CD4-positive, alpha-beta T cell treated with Interleukin-12 subunit alpha and Interleukin-12 subunit beta, for 1 hour (primary cell): ENCODE data around the gene MPO.

ENCODE experiments used
- DNase-seq: peaks from one replicate; pipeline ENCODE4 v3.0.0-alpha.2; 2020

The MPO gene

GRCh38 chr17:58262149-58262548 is 18.6 kb downstream of the MPO start:
- no peak for DNase-seq

DNA sequence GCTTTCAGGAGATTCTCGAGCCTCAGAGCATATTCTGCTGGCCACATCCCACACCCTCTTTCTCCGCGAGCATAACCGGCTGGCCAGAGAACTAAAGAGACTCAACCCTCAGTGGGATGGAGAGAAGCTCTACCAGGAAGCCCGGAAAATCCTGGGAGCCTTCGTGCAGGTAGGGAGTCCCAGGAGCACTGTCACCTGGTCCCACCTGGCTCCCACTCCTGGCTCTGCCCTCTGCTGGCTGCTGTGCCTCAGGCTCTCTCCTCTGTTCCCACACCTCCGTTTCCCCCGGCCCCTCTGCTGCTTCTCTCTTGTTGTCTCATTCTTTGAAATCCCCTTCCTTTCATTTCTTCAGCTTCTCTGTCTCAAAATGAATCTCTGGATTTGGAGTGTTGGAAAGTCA is 25.9 kb downstream of the MPO start:
- DNase-seq, result no peak

DNA sequence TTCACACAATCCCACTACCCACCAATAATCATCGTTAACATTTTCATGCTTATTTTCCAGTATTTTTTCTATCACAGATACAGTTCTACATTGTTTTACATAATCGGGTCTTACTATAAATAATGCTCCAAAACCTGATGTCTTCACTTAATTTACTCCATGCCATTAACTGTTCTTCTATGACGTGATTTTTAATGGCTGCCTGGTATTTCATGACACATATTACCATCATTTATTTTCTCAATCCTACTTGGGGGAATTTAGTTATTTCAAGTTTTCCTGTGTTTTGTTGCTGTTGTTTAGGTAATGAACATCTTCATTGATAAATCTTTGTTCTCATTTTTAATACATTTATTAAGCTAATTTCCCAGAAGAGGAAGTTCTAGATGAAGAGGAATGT is 27.7 kb downstream of the MPO start:
- DNase-seq, result no peak

DNA sequence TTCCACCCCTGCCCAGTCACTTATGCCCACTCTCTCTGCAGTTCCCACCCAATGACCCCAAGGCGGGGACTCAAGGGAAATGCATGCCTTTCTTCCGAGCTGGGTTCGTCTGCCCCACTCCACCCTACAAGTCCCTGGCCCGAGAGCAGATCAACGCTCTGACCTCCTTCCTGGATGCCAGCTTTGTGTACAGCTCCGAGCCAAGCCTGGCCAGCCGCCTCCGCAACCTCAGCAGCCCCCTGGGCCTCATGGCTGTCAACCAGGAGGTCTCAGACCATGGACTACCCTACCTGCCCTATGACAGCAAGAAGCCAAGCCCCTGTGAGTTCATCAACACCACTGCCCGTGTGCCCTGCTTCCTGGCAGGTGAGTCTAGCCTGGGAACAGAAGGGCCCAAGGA is 28.6 kb downstream of the MPO start:
- DNase-seq, result no peak

DNA sequence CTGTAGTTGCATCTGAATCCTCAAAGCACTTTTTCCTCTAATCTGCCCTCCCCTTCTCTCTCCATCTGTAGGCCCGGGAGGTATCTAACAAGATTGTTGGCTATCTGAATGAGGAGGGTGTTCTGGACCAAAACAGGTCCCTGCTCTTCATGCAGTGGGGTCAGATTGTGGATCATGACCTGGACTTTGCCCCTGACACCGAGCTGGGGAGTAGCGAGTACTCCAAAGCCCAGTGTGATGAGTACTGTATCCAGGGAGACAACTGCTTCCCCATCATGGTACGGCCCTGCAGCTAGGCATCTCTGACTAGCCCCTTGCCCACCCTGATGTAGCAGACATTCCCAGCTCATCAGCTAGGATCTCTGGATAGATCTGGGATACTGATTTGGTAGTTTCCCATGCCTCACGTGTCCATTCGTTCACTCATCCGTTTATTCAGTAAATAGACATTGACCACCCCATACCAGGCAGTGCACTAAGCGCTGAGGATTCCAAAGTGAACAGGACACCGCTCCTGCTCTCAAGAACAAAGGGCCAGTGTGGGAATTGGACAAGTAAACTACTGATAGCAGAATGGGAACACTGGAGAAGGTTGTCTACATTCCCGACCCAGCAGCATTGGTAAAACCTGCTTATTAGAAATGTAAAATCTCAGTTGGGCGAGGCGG is 30.3 kb downstream of the MPO start:
- no peak for DNase-seq

GRCh38 chr17:58249270-58250133 is 31.2 kb downstream of the MPO start:
- peak; percentile 77 for DNase-seq

- no peak for DNase-seq
Observed at GRCh38 chr17:58248955-58249269, 31.8 kb downstream of the MPO start.

DNA sequence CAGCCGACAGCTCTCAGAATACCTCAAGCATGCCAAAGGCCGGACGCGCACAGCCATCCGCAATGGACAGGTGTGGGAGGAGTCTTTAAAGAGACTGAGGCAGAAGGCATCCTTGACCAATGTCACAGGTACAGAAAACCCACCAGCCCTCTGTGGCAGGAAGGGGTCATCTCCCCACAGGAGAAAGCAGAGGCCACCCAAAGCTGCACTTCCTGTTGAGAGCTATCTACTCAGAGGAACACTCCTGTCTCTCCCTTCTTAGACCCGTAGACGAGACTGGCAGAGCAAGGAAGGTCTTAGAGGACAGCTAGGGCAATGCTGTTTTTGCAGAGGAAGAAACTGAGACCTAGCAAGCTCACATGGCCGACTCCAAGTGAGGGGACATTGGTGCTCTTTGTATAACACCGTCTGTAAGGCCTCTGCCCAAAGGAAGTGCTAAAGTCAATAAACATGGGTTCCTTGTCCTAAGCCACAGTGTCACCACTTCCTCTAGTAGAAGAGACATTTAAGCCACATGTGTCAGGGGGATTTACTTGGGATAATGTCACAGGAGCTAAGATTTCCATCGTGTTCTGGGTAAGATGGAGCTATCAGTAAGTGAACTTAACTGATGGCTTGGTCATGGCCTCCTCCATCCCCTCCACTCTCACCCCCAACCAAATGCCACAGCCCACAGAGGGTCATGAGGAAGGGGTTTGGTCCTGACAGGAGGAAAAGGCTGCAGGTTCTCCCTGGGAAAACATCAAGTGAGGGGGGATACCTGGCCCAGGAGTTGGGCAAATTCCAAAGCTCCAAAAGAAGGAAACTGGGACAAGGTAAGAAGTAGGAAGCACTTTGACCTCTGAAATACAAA is 33.0 kb downstream of the MPO start:
- no peak for DNase-seq

DNA sequence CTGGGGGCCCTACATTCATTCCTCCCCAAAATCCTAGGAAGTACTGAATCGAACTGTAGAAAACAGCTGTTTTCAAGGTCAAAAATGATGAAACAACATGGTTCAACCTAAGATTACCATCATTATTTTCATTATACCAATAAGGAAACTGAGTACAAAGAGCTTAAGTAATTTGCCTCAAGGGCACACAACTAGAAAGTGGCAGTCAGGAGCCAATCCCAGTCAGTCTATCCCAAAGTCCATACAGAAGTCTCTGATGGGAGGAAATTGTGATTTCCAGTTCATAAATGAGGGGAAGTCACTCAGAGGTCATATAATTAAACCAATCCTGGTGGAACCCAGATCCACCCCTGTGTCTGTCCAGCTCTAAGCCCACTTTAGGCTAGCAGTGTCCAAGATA is 34.0 kb downstream of the MPO start:
- no peak for DNase-seq

- DNase-seq, result no peak
Observed at GRCh38 chr17:58246104-58246740, 34.5 kb downstream of the MPO start.

GRCh38 chr17:58245428-58246103 is 35.2 kb downstream of the MPO start:
- no peak for DNase-seq

DNA sequence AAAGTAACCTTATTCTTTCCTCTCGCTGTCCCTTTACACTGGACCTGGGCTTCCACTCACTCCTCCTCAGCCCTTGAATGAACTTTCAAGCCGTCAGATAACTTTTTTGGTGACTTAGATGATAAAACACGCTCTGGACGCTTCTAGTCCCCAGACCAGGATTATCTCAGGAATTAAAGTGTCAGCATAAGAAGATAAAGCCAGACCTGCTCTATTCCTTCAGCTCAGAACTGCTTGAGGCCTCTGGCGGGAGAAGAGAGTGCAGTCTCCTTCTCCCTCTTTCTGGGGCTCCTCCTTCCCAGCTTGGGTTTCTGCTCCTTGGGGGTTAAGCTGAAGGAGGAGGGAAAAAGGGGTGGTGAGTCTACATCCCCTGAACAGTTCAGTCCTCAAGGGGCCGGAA is 35.8 kb downstream of the MPO start:
- DNase-seq, result no peak

GRCh38 chr17:58242171-58242784 is 38.5 kb downstream of the MPO start:
- DNase-seq, result no peak

DNA sequence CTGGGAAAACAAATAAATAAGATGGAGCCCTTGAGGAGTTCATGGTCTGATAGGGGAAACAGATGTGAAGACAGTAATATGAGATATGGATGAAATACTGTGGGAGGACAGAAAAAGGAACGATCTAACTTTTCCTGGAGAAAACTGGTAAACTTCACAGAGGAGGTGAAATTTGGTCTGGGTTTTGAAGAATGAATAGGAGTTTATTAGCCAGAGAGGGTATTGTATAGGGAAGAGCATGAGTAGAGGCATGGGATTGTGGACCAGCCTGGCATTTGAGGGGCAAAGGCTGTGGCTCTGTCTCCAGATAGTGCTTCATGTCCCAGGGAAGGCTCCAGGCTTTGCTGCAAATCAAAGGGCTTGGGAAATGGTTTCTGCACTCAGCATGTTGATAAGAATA is 40.7 kb downstream of the MPO start:
- DNase-seq, result no peak

GRCh38 chr17:58238147-58238634 is 42.5 kb downstream of the MPO start, which contains the start of gene LPO:
TSS of gene LPO (plus strand) at chr17:58238584. CDS start at chr17:58242980, 4,396 bp downstream.
- no peak for DNase-seq

DNA sequence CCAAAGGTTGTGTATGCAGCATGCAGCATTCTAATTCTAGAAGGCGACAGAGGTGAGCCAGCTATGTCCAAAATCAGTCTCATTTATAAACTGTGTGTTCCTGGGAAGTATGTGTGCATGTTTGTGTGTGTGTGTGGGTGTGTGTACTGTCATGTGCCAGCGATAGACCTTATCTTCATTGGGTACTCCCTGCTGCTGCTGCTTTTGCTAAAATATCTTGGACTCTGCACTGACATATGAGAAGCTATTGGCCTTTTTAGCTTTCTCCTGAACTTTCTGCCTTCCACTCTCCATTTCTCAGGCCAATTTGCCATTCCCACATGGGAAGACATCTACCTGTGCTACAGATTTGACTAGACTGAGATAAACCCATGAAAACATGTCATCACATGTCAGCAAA is 44.3 kb downstream of the MPO start:
- DNase-seq, result no peak

DNA sequence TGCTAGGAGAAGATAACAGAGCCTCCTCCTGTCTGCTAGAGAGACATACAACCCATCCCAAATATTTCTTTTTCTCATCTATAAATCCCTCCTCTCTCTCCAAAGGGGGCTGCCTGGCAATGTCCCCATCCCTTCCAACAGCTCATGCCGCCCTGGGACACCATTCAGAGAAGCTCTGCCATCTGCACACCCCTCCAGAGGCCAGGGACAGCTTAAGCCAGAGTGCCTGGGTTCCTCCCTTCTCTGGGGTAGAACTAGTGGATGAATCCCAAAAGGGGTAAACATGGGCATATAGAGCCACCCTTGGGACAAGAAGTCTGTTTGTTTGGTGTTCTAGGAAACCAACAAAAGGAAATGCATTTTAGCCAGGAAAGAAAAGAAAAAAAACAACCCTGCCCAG is 44.9 kb downstream of the MPO start:
- DNase-seq, result no peak

GRCh38 chr17:58234512-58234911 is 46.2 kb downstream of the MPO start:
- DNase-seq, result no peak

DNA sequence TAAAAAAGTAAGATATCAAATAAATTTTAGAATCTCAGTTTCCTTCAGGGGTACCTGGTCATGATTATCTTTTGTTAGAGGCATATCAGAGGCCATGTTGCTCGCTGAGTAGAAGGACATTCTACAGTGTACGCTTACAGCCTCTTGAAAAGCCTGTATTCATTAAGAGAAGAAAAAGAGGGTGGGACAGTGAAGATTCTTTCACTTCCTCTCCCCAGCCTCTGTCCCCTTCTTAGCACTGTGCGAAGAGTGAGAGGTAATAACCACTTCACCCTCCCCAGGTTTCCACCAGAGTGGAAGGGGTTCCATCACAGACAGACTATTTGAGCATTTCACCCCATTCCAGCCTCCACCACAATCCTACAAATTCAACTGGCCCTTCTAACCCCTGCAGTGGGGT is 47.2 kb downstream of the MPO start:
- no peak for DNase-seq

- peak; percentile 24 for DNase-seq
Observed at GRCh38 chr17:58232707-58233156, 48.0 kb downstream of the MPO start.

GRCh38 chr17:58231641-58232040 is 49.1 kb downstream of the MPO start:
- DNase-seq, result no peak

- no peak for DNase-seq
Observed at GRCh38 chr17:58229881-58230280, 50.9 kb downstream of the MPO start.
